Activated CD8-positive, alpha-beta memory T cell treated with anti-CD3 and anti-CD28 coated beads for 48 hours (primary cell): ENCODE data around the gene TRAF1.

Experiments
- DNase-seq, 3 experiments: peaks; one replicate each; pipeline ENCODE4 v3.0.0-alpha.2; 2020; ENCODE audit warnings: low read depth in 2 of 3, low spot score in 2 of 3

The TRAF1 gene

DNA sequence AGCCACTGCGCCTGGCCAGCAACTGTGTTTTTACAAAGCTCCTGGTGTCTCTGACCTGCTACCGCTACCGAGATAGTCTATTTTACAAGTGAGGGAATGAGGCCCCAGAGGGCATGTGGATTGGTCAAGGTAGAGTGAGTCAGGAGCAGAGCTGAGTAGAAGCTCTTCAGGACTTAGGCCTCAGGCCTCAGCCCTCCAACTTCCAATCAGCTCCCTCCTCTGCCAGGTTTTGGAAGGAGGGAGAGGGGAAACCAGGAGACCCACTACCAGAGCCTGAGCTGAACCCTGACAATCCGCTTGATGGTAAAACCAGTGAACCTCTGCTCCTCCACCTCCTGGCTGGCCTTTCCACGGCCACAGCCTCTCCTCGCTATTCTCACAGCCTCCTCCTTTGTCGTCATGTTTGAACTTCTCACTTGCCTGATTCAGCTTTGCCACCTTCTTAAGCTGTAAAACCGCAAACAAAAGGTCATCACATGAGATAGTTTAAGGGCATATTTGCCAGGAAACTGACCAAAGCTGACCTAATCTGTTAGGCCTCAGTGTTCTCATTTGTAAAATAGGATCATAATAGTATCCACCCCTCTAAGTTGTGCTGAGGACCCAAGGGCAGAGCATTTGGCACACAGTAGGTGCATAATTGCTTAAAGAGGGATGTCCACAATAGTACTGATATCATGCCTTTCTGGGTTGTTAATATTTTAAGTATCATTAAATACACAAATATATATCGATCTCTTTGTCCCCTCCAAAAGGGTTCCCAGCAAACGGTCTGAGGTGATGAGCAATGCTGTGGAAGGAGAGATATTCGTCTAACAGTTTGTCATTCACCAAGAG is 1.7 kb downstream of the TRAF1 start:
- no peak for DNase-seq

- DNase-seq, result no peak
Measured at GRCh38 chr9:120923620-120924328, 2.8 kb downstream of the TRAF1 start.

DNA sequence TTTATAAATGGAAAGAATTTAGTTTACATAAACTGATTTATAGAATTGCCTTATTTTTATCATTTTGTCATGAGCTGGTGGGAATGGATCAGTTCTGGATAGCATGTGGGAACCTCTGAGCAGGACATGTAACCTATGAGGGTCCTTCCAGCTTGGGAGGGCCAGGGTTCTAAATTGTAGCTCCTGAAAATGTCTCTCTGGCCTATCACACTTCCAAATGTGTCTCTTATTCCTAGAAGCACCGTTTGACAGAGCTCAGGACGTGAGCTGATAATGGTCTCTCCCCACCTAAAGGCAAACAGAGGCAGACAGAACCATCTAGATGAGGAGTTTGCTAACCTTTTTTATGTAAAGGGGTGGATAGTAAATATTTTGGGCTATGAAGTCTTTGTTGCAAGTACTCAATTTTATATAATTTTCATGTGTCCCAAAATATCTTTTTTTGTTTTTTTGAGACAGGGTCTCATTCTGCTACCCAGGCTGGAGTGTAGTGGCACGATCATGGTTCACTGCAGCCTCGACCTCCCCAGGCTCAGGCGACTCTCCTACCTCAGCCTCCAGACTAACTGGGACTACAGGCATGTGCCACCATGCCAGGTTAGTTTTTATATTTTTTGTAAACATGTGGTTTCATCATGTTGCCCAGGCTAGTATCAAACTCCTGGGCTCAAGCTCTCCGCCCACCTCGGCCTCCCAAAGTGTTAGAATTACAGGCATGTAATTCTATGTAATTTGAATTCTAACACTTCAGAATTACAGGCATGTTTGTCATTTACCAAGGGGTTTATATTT is 4.0 kb downstream of the TRAF1 start:
- no peak for DNase-seq

DNA sequence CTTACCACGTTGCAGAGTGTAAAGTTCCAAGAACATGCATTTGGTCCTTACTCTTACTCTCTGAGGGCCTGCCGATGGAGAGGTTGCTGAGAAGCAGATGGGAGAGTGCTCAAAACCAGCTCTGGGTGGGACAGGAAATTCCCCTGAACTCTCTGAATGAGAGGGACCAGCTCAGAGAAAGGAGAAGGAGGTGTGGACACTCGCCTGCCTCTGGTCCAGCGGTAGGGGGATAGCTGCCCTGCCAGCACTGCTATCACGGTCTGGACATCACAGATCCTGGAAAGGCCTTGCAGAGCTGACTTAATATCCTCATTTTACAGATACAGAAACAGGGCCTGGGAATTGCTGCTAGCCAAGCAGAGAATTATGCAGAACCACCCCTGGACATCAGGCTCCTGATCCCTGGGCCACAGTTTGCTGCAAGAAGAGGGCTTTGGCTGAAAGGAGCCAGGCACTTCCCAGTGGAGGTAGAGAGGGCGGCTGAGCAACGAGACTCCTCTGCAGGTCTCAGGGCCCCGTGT is 4.9 kb downstream of the TRAF1 start:
- no peak for DNase-seq

GRCh38 chr9:120920806-120921178 is 5.8 kb downstream of the TRAF1 start:
- DNase-seq, result no peak

GRCh38 chr9:120919843-120920805 is 6.5 kb downstream of the TRAF1 start:
- DNase-seq, result no peak

DNA sequence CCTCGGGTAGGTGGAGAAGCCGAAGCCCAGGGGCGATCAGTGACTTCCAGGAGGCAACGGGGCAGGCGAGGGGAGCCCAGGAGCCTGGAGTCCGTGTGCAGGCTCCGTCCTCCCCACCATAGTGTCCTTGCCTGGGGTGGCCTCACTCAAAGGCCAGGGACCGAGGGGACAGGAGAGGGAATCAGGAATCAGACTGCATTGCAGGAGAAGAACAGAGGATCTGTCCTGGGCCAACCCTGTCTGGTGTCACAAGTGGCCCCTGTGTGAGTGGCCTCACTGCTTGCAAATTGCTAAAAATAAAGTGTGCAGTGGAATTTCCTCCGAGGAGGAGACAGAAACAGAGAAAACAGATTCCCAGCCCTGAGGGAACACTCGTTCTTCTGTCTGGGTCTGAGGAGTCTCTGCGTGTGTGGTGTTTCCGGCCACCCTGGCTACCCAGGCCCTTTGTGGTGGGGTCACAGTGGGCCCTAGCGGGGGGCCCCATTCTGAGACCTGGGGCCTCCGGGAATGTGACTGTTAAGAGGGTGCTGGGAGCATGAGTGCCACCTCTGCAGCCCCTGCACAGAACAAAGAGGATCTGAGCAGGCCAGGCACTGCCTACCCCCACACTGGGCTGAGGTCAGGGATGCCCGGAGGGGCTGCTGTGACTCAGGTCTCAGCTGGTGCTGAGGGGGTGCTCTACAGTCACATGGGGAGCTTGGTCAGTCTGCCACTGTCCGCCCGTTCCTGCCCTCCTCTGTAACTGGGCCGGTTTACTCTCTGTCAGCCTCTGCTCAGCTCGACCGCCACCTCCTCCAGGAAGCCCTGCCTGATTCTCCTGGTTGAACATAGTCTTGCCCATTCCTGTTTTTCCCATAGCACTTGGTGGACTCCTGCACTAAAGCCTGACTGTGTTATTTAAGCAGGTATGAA is 7.4 kb downstream of the TRAF1 start:
- DNase-seq, result no peak

GRCh38 chr9:120917929-120918762 is 8.4 kb downstream of the TRAF1 start:
- DNase-seq, result no peak

GRCh38 chr9:120916991-120917880 is 9.4 kb downstream of the TRAF1 start:
- DNase-seq, result no peak

- no peak for DNase-seq
Measured at GRCh38 chr9:120916588-120916987, 10.0 kb downstream of the TRAF1 start.

- DNase-seq, result no peak
Measured at GRCh38 chr9:120915854-120916470, 10.6 kb downstream of the TRAF1 start.

DNA sequence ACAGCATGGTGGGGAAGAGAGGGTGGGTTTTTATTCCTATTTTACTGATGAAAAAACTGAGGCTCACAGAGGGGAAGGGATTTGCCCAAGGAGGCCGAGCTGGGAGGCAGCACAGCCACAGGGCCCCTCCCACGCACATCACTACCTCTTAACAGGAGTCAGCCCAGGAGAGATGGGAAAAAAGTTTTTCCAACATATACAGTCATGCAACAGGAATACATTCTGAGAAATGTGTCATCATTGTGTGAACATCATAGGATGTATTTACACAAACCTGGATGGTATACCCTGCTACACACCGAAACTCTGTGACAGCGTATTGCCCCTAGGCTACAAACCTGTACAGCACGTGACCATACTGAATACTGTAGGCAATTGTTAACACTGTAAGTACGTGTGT is 11.6 kb downstream of the TRAF1 start:
- no peak for DNase-seq

GRCh38 chr9:120914396-120914795 is 12.2 kb downstream of the TRAF1 start:
- DNase-seq, result no peak

- no peak for DNase-seq
Measured at GRCh38 chr9:120913647-120914264, 12.8 kb downstream of the TRAF1 start.

GRCh38 chr9:120912958-120913646 is 13.5 kb downstream of the TRAF1 start:
- no peak for DNase-seq

DNA sequence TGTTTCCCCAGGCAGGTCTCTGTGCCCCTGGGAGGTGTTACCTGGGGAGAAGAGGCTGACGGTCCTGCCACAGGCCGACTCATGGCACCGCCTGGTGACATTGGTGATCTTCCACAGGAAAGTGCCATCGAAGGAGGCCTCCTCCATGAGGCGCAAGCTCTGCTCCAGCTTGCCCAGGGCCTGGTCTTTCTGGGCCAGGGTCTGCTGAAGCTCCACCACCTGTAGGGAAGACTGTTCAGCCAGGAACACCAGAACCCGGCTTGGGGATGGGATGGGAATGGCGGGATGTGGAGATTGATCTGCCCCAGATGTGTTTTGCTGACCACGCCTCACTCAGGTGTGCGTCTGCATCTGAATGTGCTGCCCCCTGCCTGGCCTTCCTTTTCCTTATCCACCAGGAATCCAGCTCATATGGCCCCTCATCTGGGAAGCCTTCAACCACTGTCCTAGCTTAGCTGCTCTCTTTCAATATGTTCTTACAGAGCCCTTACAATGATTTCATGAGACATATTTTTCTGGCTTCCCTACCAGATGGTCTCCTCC is 15.2 kb downstream of the TRAF1 start:
- no peak for DNase-seq
